SH-SY5Y (cell line): Measurements from ENCODE around the gene FHAD1.

Experiments used
- GATA2 ChIP-seq: IDR thresholded peaks from 2 replicates; pipeline ENCODE4 v1.6.1; 2011; ENCODE audit warnings: mild to moderate bottlenecking, low read depth, low read length
- GATA3 ChIP-seq: IDR thresholded peaks from 2 replicates; pipeline ENCODE4 v1.6.1; 2011; ENCODE audit warnings: low read depth, mild to moderate bottlenecking, low read length, moderate library complexity

GRCh38 chr1:15310544-15310943 is 63.5 kb downstream of the FHAD1 start:
- no peak for TF ChIP-seq GATA2
- no peak for TF ChIP-seq GATA3
